Duodenal mucosa (tissue), 2 donors: ENCODE data around the gene LLPH.

ENCODE experiments used
- H3K27ac ChIP-seq: one replicate; pipeline ENCODE4 v1.7.0; 2013; ENCODE audit warnings: low read depth, low read length
- H3K27me3 ChIP-seq, 2 donors: one replicate each; pipeline ENCODE4 v1.7.0; 2013; ENCODE audit warnings: low read length in 2 of 2, control low read depth in 1 of 2; ENCODE audit not compliant: insufficient read depth in 2 of 2, control insufficient read depth in 1 of 2
- H3K36me3 ChIP-seq, 2 donors: one replicate each; pipeline ENCODE4 v1.7.0; 2013; ENCODE audit warnings: low read length in 2 of 2, control low read depth in 1 of 2; ENCODE audit not compliant: insufficient read depth in 2 of 2, control insufficient read depth in 1 of 2
- H3K4me1 ChIP-seq, 2 donors: one replicate each; pipeline ENCODE4 v1.7.0; 2013; ENCODE audit warnings: low read length in 2 of 2, control low read depth in 1 of 2; ENCODE audit not compliant: insufficient read depth in 2 of 2, control insufficient read depth in 1 of 2
- H3K4me3 ChIP-seq, 2 donors: one replicate each; pipeline ENCODE4 v1.7.0; 2013; ENCODE audit warnings: low read length in 2 of 2, low read depth in 1 of 2
- H3K9ac ChIP-seq, 2 donors: one replicate each; pipeline ENCODE4 v1.7.0; 2013; ENCODE audit warnings: low read length in 2 of 2, low read depth in 1 of 2
- H3K9me3 ChIP-seq, 2 donors: one replicate each; pipeline ENCODE4 v1.7.0; 2013; ENCODE audit warnings: low read length in 2 of 2, control low read depth in 1 of 2; ENCODE audit not compliant: control insufficient read depth in 1 of 2

The LLPH gene

DNA sequence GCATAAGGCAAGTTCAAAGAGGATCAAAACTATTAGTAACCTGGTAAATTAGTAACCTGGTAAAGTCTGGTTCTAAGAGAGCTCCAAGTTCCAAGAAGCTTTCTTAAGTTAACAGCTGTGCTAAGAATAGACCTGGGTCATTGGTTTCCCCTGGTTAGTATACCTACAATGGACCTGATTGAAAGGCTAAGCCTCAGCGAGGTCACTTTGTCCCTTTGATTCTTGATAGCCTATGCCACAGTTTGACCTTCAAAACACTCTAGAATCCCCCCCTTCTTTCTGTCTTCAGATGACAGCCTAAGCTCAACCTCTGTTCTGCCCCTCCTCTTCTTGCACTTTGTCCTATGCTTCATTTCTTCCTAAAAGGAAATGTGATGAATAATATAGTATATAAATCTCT lies 53.0 kb downstream of the LLPH start:
- Histone ChIP-seq H3K27ac (no peak overlapping the region), H3K36me3 (no peaks in the 10 kb centered on the region), H3K9ac (no peak overlapping the region), H3K27me3 (peaks cover 0 to 3% of the 10 kb centered on the region in 2 donors), H3K4me1 (no peaks in the 10 kb centered on the region), H3K4me3 (no peak overlapping the region), H3K9me3 (no peaks in the 10 kb centered on the region)

DNA sequence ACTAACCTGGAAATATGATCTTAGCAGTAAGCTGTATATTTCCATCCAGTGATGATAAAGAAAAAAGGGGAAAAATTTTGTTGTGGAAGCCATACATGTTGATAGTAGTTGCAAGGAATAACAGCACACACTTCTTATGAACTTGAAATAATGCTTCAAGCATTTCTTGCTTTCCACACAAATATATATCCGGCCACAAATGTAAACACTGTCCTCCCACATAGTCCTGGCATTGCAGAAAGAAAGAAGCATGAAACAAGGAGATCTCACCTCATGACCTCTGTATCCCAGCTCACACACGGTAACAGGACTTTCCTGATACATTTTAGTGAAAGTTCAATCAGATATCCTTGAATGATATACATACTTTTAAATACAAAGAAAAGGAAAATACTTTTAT lies 56.0 kb downstream of the LLPH start:
- Histone ChIP-seq H3K9me3 (no peaks in the 10 kb centered on the region), H3K4me1 (no peaks in the 10 kb centered on the region), H3K27ac (no peak overlapping the region), H3K27me3 (no peaks in the 10 kb centered on the region), H3K4me3 (no peak overlapping the region), H3K36me3 (no peaks in the 10 kb centered on the region), H3K9ac (no peak overlapping the region)

DNA sequence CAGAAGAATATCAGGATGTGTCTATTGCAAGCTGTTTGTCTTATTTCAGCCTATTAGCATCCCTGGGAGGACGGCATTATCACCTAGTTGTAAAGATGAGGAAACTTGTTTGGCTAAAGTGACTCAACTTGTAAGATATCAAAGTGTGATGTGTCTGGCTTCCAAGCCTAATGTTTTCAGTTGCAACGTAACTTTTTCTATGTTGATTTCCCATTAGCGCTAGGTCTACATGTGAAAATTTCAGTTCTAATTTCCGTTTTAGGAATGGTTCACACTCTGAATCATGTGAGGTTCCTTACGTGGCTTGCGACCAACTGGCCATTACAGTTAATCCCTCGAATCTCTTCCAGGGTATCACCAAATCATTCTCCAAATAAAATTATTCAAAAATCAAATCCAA lies 58.0 kb downstream of the LLPH start:
- Histone ChIP-seq H3K36me3 (no peaks in the 10 kb centered on the region), H3K27me3 (no peaks in the 10 kb centered on the region), H3K9ac (no peak overlapping the region), H3K4me3 (no peak overlapping the region), H3K4me1 (no peaks in the 10 kb centered on the region), H3K27ac (no peak overlapping the region), H3K9me3 (no peaks in the 10 kb centered on the region)

DNA sequence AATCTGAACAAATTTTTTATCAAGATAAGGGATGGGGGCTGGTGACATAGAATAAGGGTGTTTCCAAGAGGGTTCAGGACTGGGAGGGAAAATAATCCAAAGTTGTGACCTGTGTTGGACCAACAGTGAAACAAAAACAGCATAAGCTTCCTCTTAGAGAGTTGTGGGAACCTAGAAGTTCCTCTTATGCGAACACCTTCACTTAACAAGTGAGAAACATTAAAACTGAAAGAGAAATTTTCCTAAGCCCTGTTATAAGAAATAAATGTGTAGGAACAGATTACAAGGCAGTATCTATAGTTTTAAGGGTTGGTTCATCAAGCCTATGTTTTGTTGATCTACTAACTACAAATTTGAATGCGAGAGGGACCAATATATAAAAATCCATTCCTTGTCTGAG lies 58.4 kb downstream of the LLPH start:
- Histone ChIP-seq H3K4me3 (no peak overlapping the region), H3K4me1 (no peaks in the 10 kb centered on the region), H3K36me3 (no peaks in the 10 kb centered on the region), H3K27ac (no peak overlapping the region), H3K9me3 (no peaks in the 10 kb centered on the region), H3K9ac (no peak overlapping the region), H3K27me3 (no peaks in the 10 kb centered on the region)

- Histone ChIP-seq H3K27me3 (no peaks in the 10 kb centered on the region), H3K4me1 (no peaks in the 10 kb centered on the region), H3K9ac (no peak overlapping the region), H3K27ac (no peak overlapping the region), H3K9me3 (no peaks in the 10 kb centered on the region), H3K4me3 (no peak overlapping the region), H3K36me3 (no peaks in the 10 kb centered on the region)
These were observed 59.0 kb downstream of the LLPH start for GRCh38 chr12:66071549-66071948.

DNA sequence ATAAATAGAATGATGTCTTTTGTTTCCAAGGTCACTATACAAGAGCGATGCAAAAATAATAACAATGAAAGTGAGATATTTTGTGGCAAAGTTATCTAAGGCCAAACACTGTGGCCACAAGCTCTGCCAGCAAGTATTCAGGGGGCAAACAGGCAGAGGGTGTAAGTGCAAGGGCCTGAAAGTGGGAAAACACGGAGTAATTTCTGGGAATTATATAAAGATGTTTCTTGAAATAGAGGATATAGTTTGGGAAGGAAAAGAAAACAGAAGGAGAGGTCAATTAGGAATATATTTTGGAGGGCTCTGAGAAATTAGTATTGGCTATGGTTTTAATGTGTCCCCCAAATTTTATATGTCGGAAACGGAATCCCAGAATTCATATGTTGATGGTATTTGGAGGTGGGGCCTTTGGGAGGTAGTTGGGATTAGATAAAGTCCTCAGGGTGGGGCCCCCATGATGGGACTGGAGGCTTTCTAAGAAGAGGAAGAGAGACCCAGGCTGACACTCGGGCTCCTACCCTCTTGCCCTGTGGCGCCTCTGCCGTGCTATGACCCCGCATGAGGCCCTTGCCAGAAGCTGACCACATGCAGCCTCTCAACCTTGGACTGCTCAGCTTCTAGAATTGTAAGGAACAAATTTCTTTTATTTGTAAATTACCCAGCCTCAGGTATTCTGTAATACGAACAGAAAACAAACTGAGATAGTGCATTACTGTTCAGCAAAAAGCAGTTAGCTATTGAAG lies 60.0 kb downstream of the LLPH start:
- no peak overlapping the region for H3K4me3 ChIP-seq
- no peaks in the 10 kb centered on the region for H3K9me3 ChIP-seq
- no peak overlapping the region for H3K9ac ChIP-seq
- H3K27ac ChIP-seq: no peak overlapping the region
- H3K27me3 ChIP-seq: no peaks in the 10 kb centered on the region
- no peaks in the 10 kb centered on the region for H3K36me3 ChIP-seq
- no peaks in the 10 kb centered on the region for H3K4me1 ChIP-seq

DNA sequence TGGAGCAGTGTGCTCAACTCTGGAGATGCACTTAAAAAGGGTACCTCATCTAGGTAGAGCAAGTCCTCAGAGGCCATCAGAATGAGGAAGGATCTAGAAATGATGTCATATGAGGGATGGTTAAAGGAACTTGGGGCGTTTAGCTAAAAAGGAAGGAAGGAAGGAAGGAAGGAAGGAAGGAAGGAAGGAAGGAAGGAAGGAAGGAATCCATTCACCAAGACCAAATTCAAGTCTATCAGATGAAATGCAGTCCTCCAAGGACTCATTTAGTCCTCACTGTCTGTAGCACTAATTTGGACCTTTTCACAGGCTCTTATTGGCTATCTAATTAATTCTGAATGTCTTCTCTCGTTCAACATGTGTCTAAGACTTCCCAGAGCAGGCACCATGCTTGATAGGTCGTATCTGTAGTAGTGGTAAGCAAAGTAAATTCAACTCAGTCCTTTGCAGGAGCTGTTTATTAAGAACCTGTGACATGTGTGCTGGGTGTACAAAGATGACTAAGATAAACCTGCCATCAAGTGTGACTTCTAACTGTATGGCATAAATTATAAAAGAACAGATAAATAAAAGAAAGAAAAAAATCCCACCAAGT lies 63.5 kb downstream of the LLPH start:
- Histone ChIP-seq H3K4me1 (no peaks in the 10 kb centered on the region), H3K4me3 (no peak overlapping the region), H3K9me3 (no peaks in the 10 kb centered on the region), H3K27ac (no peak overlapping the region), H3K36me3 (no peaks in the 10 kb centered on the region), H3K27me3 (no peaks in the 10 kb centered on the region), H3K9ac (no peak overlapping the region)
